HG03097 (cell line): Measurements from ENCODE around the gene TPO.
"Not testable (repeated sequence)": the region's sequence is repeated elsewhere in the genome, so short reads cannot be mapped to it uniquely, and the experiment has no call there.

Experiments
- ATAC-seq: cut with Tn5 transposase; IDR thresholded peaks from one replicate; pipeline ENCODE4 v1.9.1; 2021; ENCODE audit not compliant: unreplicated experiment, low FRiP score

Gene TPO

GRCh38 chr2:1481406-1482252, 68.4 kb downstream of the TPO start:
- no peak for ATAC-seq

- ATAC-seq = no peak
Measured at GRCh38 chr2:1482253-1482675, 69.0 kb downstream of the TPO start.

GRCh38 chr2:1482981-1483380, 69.7 kb downstream of the TPO start:
- ATAC-seq = no peak

- no peak for ATAC-seq
Measured at GRCh38 chr2:1483551-1483950, 70.3 kb downstream of the TPO start.

GRCh38 chr2:1484131-1484884, 71.0 kb downstream of the TPO start:
- no peak for ATAC-seq

- ATAC-seq = no peak
Measured at GRCh38 chr2:1486670-1487069, 73.4 kb downstream of the TPO start.

- ATAC-seq = no peak
Measured at GRCh38 chr2:1487758-1488157, 74.5 kb downstream of the TPO start.

GRCh38 chr2:1488181-1488671, 75.0 kb downstream of the TPO start:
- no peak for ATAC-seq

GRCh38 chr2:1488851-1489250, 75.6 kb downstream of the TPO start:
- ATAC-seq = no peak

- ATAC-seq = no peak
Measured at GRCh38 chr2:1489486-1489885, 76.2 kb downstream of the TPO start.

GRCh38 chr2:1490381-1490780, 77.1 kb downstream of the TPO start:
- not testable (repeated sequence) for ATAC-seq

- no peak for ATAC-seq
Measured at GRCh38 chr2:1491751-1492150, 78.5 kb downstream of the TPO start.

- ATAC-seq = not testable (repeated sequence)
Measured at GRCh38 chr2:1492231-1492630, 79.0 kb downstream of the TPO start.

- ATAC-seq = no peak
Measured at GRCh38 chr2:1492711-1493430, 79.6 kb downstream of the TPO start.

- no peak for ATAC-seq
Measured at GRCh38 chr2:1493431-1494126, 80.3 kb downstream of the TPO start.

- ATAC-seq = no peak
Measured at GRCh38 chr2:1494257-1494656, 81.0 kb downstream of the TPO start.

GRCh38 chr2:1494906-1495305, 81.6 kb downstream of the TPO start:
- ATAC-seq = no peak

GRCh38 chr2:1495676-1496358, 82.6 kb downstream of the TPO start:
- ATAC-seq = no peak

- ATAC-seq = no peak
Measured at GRCh38 chr2:1496359-1496821, 83.1 kb downstream of the TPO start.

- ATAC-seq = no peak
Measured at GRCh38 chr2:1497122-1497611, 83.9 kb downstream of the TPO start.
